ENCODE measurements around the gene RASA3.
A peak's percentile ranks its signal among the peaks of the same experiment; 100 is the strongest.
"Not testable (repeated sequence)": the region's sequence is repeated elsewhere in the genome, so short reads cannot be mapped to it uniquely, and the experiment has no call there.

Gene RASA3

GRCh38 chr13:114140906-114141250, 8.5 kb upstream of the RASA3 start:
- DNase-seq: peak; percentile 38 to 48

- DNase-seq: peak; percentile 44 to 66
Measured at GRCh38 chr13:114140131-114140905, 7.9 kb upstream of the RASA3 start.

- DNase-seq: no peak
Measured at GRCh38 chr13:114136576-114136975, 4.2 kb upstream of the RASA3 start.

GRCh38 chr13:114135731-114136171, 3.3 kb upstream of the RASA3 start:
- DNase-seq: no peak

- no peak for DNase-seq
Measured at GRCh38 chr13:114134944-114135610, 2.7 kb upstream of the RASA3 start.

GRCh38 chr13:114134111-114134943, 1.9 kb upstream of the RASA3 start:
- peak in 1 of 2 donors; percentile 36 for DNase-seq

- DNase-seq: not testable (repeated sequence)
Measured at GRCh38 chr13:114133552-114133951, 1.1 kb upstream of the RASA3 start.

- not testable (repeated sequence) for DNase-seq
Measured at GRCh38 chr13:114133126-114133525, 703 bp upstream of the RASA3 start.

GRCh38 chr13:114131583-114132418, 622 bp downstream of the RASA3 start:
- DNase-seq: peak in 1 of 2 donors; percentile 39

GRCh38 chr13:114130837-114131582, 1.4 kb downstream of the RASA3 start:
- DNase-seq: peak; percentile 39 to 71

GRCh38 chr13:114130131-114130836, 2.1 kb downstream of the RASA3 start:
- no peak for DNase-seq

- no peak for DNase-seq
Measured at GRCh38 chr13:114129649-114130062, 2.8 kb downstream of the RASA3 start.

- DNase-seq: peak; percentile 87 to 89
Measured at GRCh38 chr13:114128624-114129522, 3.5 kb downstream of the RASA3 start.

- DNase-seq: no peak
Measured at GRCh38 chr13:114128348-114128623, 4.1 kb downstream of the RASA3 start.

GRCh38 chr13:114127473-114128347, 4.7 kb downstream of the RASA3 start:
- no peak for DNase-seq

- no peak for DNase-seq
Measured at GRCh38 chr13:114126789-114127472, 5.5 kb downstream of the RASA3 start.

GRCh38 chr13:114126086-114126485, 6.3 kb downstream of the RASA3 start:
- DNase-seq: not testable (repeated sequence)

- no peak for DNase-seq
Measured at GRCh38 chr13:114125589-114125988, 6.8 kb downstream of the RASA3 start.

Data from CD4-positive, alpha-beta T cell treated with Interferon alpha-2 for 1 hour (primary cell).